Thyroid gland (tissue), 4 donors: ENCODE results near the gene CNTN2.

Experiments
- POLR2A ChIP-seq, 2 donors: fragments of 450-650 bp; IDR thresholded peaks; one replicate each; pipeline ENCODE4 v1.6.1; 2017; ENCODE audit warnings: antibody characterized with exemption in 2 of 2, mild to moderate bottlenecking in 2 of 2, moderate library complexity in 1 of 2
- TF ChIP-seq, protein P1 (sequence below), 6 experiments: fragments of 200-600 bp in 3 of 6; fragments of 450-650 bp in 3 of 6; sonication (generic) in 3 of 6; IDR thresholded peaks; one replicate each; pipeline ENCODE4 v1.5.1; 2016 to 2019; ENCODE audit warnings: antibody characterized with exemption in 6 of 6, mild to moderate bottlenecking in 2 of 6, inconsistent platforms in 1 of 6, moderate library complexity in 1 of 6

- TF ChIP-seq, protein P1, sequence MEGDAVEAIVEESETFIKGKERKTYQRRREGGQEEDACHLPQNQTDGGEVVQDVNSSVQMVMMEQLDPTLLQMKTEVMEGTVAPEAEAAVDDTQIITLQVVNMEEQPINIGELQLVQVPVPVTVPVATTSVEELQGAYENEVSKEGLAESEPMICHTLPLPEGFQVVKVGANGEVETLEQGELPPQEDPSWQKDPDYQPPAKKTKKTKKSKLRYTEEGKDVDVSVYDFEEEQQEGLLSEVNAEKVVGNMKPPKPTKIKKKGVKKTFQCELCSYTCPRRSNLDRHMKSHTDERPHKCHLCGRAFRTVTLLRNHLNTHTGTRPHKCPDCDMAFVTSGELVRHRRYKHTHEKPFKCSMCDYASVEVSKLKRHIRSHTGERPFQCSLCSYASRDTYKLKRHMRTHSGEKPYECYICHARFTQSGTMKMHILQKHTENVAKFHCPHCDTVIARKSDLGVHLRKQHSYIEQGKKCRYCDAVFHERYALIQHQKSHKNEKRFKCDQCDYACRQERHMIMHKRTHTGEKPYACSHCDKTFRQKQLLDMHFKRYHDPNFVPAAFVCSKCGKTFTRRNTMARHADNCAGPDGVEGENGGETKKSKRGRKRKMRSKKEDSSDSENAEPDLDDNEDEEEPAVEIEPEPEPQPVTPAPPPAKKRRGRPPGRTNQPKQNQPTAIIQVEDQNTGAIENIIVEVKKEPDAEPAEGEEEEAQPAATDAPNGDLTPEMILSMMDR (IDR thresholded peaks at IDR 0.05), result no peak
- TF ChIP-seq POLR2A (IDR thresholded peaks at IDR 0.05), result no peak
Observed at GRCh38 chr1:205059660-205060059, 16.6 kb downstream of the CNTN2 start.
